Measurements from ENCODE around the gene WDR86. TPM values are rescaled to one million over a fixed set of nuclear protein-coding genes. Genes with fewer than 3 reads are reported as not detected.

WDR86 gene
- total RNA-seq, 1 experiment from 2014 or later: 0.86 TPM

DNA sequence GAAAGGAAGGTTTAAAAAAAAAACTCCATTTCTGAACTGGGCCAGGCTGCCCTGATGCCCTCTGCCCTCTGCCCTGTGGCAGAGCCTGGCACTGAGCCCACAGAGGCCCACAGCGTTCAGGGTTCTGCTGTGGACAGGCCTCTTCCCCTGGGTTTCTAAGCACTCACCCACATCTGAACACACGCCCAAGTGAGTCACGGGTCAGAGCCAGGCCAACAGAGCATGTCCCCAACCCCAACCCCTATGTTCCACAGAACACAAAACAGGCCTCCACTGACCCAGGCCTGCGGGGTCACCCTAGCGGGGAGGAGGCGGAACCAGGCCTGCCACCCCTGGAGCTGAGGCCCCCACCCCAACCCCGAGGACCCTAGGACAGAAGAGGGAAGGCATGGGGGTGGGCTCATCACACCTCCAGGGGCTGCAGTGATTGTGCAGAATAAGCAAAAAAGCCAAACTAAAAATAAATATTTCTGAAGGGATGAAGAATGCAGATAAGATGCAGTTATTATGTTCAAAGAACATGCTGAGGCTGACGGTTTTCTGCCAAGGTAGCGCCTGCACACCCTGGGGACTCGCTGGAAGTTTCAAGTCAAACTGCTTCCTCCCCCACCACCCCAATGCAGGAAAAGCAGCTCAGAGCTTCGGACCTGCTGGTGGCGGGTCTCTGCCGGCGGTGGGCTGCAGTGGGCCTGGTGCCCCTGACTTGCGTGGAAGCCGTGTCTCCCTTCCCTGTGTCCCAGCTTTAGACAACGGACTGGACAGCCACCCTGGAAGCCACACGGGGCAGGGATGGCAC, 5.4 kb downstream of the WDR86 start:
- CTCF ChIA-PET: no interaction called here
- Histone ChIP-seq H3K27ac (ENCODE audit: low read depth, low read length, poor library complexity, severe bottlenecking) (no peak overlapping the region), H3K4me3 (ENCODE audit: low read depth, low read length, poor library complexity, severe bottlenecking) (no peak overlapping the region), H3K9me3 (ENCODE audit: low read depth, low read length, poor library complexity, severe bottlenecking) (no peaks in the 10 kb centered on the region), H3K36me3 (ENCODE audit: insufficient read depth, low read length, poor library complexity, severe bottlenecking) (no peaks in the 10 kb centered on the region), H3K4me1 (ENCODE audit: insufficient read depth, low read length, poor library complexity, severe bottlenecking) (peaks cover 1% of the 10 kb centered on the region), H3K27me3 (replicated peaks; ENCODE audit: insufficient read depth, low read depth, low read length, poor library complexity) (peaks cover 10% of the 10 kb centered on the region)
- intact Hi-C loops (cut with micrococcal nuclease; ENCODE audit: unreplicated experiment): no loop called here
- DNase-seq (ENCODE audit: low spot score): no peak
- TF ChIP-seq, protein P1, sequence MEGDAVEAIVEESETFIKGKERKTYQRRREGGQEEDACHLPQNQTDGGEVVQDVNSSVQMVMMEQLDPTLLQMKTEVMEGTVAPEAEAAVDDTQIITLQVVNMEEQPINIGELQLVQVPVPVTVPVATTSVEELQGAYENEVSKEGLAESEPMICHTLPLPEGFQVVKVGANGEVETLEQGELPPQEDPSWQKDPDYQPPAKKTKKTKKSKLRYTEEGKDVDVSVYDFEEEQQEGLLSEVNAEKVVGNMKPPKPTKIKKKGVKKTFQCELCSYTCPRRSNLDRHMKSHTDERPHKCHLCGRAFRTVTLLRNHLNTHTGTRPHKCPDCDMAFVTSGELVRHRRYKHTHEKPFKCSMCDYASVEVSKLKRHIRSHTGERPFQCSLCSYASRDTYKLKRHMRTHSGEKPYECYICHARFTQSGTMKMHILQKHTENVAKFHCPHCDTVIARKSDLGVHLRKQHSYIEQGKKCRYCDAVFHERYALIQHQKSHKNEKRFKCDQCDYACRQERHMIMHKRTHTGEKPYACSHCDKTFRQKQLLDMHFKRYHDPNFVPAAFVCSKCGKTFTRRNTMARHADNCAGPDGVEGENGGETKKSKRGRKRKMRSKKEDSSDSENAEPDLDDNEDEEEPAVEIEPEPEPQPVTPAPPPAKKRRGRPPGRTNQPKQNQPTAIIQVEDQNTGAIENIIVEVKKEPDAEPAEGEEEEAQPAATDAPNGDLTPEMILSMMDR (conservative IDR thresholded peaks at IDR 0.05; ENCODE audit: low read depth, low read length): no peak
- no peak for TF ChIP-seq EZH2 (IDR thresholded peaks at IDR 0.05; ENCODE audit: borderline replicate concordance, low read depth, low read length, poor library complexity, severe bottlenecking)
- no TSS peak for BruUV-seq (replicated peaks)
- POLR2A ChIA-PET (ENCODE audit: low non-redundant PET): no interaction called here

DNA sequence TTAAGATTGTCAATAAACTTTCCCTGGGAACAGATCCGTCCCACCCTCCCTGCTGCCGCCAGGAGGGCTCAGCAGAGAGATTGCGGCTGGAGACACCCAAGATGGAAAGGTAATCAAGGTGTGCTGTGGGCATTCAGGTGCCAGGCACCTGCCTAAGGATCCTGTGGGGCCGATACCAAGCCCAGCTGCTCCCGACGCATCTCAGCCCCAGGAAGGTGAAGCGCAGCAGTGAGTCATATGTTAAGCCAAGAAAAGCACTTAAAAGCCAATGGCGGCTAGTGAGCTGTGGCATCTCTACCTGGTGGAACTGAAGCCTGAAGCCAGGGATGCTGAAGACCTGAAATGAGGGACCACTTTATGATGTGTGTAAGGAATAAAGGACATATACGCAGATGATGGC, 6.1 kb downstream of the WDR86 start:
- Histone ChIP-seq H3K4me3 (ENCODE audit: low read depth, low read length, poor library complexity, severe bottlenecking) (no peak overlapping the region), H3K27ac (ENCODE audit: low read depth, low read length, poor library complexity, severe bottlenecking) (no peak overlapping the region), H3K36me3 (ENCODE audit: insufficient read depth, low read length, poor library complexity, severe bottlenecking) (no peaks in the 10 kb centered on the region), H3K27me3 (replicated peaks; ENCODE audit: insufficient read depth, low read depth, low read length, poor library complexity) (peaks cover 4% of the 10 kb centered on the region), H3K4me1 (ENCODE audit: insufficient read depth, low read length, poor library complexity, severe bottlenecking) (no peaks in the 10 kb centered on the region), H3K9me3 (ENCODE audit: low read depth, low read length, poor library complexity, severe bottlenecking) (no peaks in the 10 kb centered on the region)
- intact Hi-C loops (cut with micrococcal nuclease; ENCODE audit: unreplicated experiment): no loop called here
- ChIA-PET POLR2A (ENCODE audit: low non-redundant PET) (no interaction called here), CTCF (no interaction called here)
- no TSS peak for BruUV-seq (replicated peaks)
- no peak for DNase-seq (ENCODE audit: low spot score)
- TF ChIP-seq EZH2 (IDR thresholded peaks at IDR 0.05; ENCODE audit: borderline replicate concordance, low read depth, low read length, poor library complexity, severe bottlenecking): no peak
- TF ChIP-seq, protein P1 (conservative IDR thresholded peaks at IDR 0.05; ENCODE audit: low read depth, low read length): no peak

DNA sequence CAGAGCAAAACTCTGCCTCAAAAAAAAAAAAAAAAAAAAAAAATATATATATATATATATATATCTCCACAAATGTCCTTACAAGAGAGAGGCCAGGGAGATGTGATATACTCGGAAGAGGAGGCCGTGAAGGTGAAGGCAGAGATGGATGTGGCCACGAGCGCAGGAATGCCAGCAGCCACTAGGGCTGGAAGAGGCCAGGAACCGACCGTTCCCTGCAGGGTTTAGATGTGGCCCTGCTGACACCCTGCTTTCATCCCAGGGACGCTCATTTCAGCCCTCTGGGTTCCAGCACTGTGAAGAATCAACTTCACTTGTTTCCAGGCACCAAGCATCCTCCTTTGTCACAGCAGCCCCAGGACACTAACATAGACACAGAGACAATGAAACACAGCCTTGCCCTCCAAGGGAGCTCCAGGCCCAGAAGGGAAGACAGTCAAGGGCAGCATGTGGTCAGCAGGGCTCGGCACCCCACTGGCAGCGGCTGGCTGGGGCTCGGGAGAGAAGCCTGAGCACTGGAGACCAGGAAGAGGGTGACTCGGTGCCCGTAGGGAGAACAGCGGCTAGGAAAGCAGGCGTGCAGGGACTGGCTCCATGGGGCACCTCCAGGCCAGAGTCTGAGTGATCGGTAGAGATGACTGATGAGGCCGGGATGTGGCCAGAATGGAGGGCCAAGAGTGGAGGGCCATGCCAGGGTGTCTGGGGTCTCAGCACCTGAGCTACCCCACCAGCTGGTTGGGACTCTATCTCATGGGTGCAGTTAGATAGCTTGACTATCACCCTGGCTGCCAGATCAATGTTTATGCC, 7.6 kb downstream of the WDR86 start:
- Histone ChIP-seq H3K4me3 (ENCODE audit: low read depth, low read length, poor library complexity, severe bottlenecking) (no peak overlapping the region), H3K36me3 (ENCODE audit: insufficient read depth, low read length, poor library complexity, severe bottlenecking) (no peaks in the 10 kb centered on the region), H3K27me3 (replicated peaks; ENCODE audit: insufficient read depth, low read depth, low read length, poor library complexity) (no peaks in the 10 kb centered on the region), H3K4me1 (ENCODE audit: insufficient read depth, low read length, poor library complexity, severe bottlenecking) (no peaks in the 10 kb centered on the region), H3K27ac (ENCODE audit: low read depth, low read length, poor library complexity, severe bottlenecking) (no peak overlapping the region), H3K9me3 (ENCODE audit: low read depth, low read length, poor library complexity, severe bottlenecking) (no peaks in the 10 kb centered on the region)
- ChIA-PET CTCF (no interaction called here), POLR2A (ENCODE audit: low non-redundant PET) (no interaction called here)
- intact Hi-C loops (cut with micrococcal nuclease; ENCODE audit: unreplicated experiment): no loop called here
- no TSS peak for BruUV-seq (replicated peaks)
- no peak for TF ChIP-seq EZH2 (IDR thresholded peaks at IDR 0.05; ENCODE audit: borderline replicate concordance, low read depth, low read length, poor library complexity, severe bottlenecking)
- TF ChIP-seq, protein P1 (conservative IDR thresholded peaks at IDR 0.05; ENCODE audit: low read depth, low read length): no peak
- no peak for DNase-seq (ENCODE audit: low spot score)

Data from A673 (cell line).